Measurements from ENCODE around the gene CADM2.

CADM2 gene

DNA sequence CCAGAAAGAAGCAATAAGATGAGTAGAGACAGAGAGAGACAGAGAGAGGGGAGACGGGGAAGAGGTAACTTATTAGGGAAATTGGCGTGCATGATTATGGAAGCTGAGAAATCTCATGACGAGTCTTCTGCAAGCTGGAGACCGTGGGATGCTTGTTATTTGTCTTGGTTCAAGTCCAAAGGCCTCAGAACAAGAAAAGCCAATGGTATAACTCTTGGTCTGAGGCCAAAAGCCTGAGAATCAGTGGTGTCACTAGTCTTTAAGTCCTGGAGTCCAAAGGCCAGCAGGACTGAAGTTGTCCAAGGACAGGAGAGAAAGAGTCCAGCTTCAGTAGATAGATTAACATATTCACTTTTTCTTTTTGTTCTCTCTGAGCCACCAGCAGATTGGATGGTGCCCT, 613.6 kb downstream of the CADM2 start:
- DNase-seq (ENCODE audit: low read depth), result no peak

- no peak for DNase-seq (ENCODE audit: low read depth)
These were observed 614.2 kb downstream of the CADM2 start for GRCh38 chr3:85572978-85573377.

- no peak for DNase-seq (ENCODE audit: low read depth)
These were observed 615.4 kb downstream of the CADM2 start for GRCh38 chr3:85574006-85574705.

DNA sequence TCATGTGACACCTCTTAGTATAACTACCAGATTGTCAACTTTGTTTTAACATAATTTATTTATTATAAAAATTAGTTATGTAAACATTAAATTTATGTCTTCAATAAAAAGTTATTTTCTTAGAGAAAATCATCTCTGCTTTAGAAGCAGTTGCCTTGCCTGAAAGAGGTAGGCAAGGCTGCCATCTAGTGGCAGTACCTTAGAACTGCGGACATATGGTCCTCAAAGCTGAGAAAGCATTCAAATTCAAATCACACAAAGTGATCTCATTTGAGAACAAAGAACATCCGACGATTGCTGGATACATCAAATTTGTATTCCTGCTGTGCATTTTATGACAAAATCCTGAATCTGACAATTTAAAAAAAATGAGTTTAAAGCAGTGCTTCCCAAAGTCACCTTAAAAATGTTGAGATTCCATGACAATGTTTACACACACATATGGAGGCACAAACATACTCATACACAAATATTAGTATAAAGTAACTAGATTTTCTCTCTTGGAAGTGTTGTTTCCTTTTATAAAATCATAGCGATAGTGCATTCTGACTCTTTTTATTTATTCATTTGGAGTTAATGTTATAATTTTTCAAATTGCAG, 617.4 kb downstream of the CADM2 start:
- DNase-seq (ENCODE audit: low read depth), result peak; percentile 15

GRCh38 chr3:85576697-85577200, 618.0 kb downstream of the CADM2 start:
- no peak for DNase-seq (ENCODE audit: low read depth)

DNA sequence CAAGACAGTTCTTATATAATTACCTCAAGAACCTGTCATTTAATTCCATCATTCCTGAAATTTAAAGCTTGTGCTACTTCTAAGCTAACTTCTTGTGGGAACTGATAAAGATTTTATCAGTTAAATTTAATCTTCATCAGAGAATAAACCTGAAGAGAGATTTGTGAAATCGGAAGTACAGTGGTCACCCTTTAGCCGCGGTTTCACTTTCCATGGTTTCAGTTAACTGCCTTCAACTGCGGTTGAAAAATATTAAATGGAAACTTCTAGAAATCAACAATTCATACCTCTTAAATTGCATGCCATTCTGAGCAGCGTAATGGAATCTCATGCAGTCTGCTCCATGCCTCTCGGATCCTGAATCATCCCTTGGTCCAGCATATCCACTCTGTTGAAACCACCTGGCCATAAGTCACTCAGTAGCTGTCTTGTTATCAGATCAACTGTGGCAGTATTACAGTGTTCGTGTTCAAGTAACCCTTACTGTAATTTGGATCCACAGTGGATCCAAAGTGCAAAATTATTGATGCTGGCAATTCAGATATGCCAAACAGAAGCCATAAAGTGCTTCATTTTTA, 626.1 kb downstream of the CADM2 start:
- DNase-seq (ENCODE audit: low read depth), result no peak

GRCh38 chr3:85586018-85586417, 627.2 kb downstream of the CADM2 start:
- no peak for DNase-seq (ENCODE audit: low read depth)

DNA sequence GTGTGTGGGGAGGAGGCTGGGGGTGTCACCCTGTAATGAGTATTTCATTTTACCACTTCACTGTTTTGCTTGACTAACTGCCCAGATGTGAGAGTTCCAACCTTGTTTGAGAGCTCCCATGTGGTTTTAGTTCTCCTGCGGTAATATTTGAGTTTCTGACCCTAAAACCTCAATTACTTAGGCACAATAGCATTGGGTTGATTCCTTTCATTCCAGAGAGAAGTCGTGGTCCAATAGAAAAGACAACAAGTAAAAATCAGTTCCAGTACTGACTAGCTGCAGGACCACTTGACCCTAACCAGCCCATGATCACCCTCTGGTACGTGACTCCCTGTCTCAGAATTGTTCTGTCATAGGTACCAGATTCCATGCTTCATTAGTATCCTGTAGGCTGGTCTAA, 630.4 kb downstream of the CADM2 start:
- DNase-seq (ENCODE audit: low read depth), result no peak

DNA sequence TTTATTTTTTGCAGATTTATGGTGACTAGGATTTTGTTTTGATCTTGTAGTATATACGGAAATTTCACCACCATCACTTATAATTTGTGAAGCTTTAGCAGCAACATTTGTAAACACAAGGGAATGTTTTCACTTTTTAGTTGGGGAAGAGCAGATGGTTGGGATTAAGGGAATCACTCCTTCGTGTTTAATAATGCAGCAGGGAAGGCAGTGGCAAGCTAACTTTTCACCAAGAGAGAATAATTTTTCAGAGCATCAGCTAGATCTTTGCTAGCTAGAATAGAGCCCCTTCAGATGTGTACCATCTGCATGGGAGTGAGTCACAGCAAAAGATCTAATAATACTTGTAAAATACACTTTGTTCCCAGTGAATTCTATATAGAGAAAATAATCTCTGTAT, 632.7 kb downstream of the CADM2 start:
- no peak for DNase-seq (ENCODE audit: low read depth)

GRCh38 chr3:85592256-85592655, 633.5 kb downstream of the CADM2 start:
- no peak for DNase-seq (ENCODE audit: low read depth)

GRCh38 chr3:85594676-85595075, 635.9 kb downstream of the CADM2 start:
- DNase-seq (ENCODE audit: low read depth), result no peak

- DNase-seq (ENCODE audit: low read depth), result no peak
These were observed 644.6 kb downstream of the CADM2 start for GRCh38 chr3:85603378-85603777.

DNA sequence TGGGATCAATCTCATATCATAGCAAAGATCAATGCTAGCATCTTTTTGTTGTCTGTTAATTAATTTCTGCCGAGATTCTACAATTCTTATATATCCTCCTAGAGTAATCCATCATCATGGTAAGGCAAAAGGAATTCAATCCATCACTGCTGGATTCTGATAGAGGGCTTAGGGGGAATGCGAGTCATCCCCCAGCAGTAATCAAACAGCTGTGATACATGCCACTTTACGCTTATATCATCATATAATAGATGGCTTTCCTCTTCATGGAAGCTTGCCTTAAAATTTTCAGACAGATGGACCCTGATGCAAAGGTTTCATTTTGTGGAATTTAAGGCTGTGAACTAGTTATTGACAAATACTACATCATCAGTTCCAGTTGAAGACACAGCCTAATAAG, 645.9 kb downstream of the CADM2 start:
- DNase-seq (ENCODE audit: low read depth), result no peak

DNA sequence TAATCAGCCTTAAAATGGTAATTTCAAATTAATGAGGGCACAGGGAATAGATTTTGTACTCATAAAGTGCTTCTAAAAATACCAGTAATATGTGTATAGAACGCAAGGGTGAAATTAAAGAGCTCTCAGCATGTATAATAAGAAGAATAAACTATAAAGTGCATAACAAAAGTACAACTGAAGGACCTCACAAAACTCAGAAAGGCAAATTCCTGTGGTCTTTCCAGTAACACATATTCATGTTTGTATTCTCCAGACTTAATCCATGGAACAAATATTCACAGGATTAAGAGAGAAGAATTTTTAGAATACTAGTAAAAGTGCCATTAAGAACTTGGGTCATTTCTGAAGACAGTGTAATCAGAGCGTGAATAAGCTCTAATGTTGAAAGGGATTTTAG, 646.3 kb downstream of the CADM2 start:
- DNase-seq (ENCODE audit: low read depth), result no peak

GRCh38 chr3:85626662-85627061, 667.9 kb downstream of the CADM2 start:
- no peak for DNase-seq (ENCODE audit: low read depth)

DNA sequence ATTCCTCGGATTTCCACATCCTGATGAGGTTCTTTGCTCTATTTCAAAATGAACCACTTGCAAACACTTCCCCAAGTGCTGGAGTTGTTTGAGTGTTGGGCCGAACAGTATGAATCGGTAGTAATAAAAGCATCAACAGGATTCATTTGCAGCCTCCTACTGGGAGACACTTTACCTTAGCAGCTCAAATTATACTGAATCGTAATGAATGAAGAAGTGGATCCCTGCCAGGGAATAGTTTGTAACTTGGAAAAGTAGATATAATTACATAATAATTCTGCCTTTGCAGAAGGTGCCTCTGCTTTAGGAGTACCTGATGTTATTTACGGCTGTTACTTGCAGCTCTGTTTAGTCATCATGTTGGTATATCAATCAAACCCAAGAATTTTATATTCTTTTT, 669.1 kb downstream of the CADM2 start:
- DNase-seq (ENCODE audit: low read depth), result no peak

GRCh38 chr3:85631070-85631469, 672.3 kb downstream of the CADM2 start:
- DNase-seq (ENCODE audit: low read depth), result no peak

DNA sequence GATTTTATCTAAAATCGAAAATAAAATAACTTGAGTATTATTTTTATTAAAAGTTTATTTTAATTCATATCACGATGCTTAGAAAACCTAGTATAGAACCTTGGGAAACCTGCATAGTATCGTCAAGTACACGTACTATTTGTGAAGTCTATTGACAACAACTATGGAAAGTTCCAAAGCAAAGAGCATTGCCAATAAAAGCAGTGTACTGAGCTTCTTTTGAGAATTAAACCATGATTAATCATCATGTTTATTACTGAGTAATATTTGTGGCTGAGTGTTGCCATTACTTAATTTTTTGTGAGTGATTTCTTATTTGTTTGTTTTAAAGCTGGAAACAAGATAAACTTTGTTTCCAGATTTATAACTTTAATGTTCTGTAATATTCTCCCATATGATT, 674.1 kb downstream of the CADM2 start:
- no peak for DNase-seq (ENCODE audit: low read depth)

DNA sequence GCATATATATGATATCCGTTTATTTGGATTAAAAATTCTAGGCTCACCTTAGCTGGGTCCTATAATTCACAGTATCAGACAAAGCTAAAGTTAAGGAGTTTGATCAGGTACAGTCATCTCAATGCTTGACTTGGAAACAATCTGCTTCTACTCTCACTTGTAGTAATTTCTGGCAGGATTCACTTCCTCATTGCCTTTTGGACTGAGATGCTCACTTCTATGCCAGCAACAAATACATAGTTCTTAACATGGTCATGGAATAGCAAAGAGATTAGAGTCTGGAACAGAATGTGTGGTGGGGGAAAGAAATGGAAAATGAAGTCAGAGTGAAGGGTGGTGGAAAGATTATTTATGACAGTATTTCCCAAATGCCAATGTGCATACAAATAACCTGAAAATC, 693.6 kb downstream of the CADM2 start:
- DNase-seq (ENCODE audit: low read depth), result no peak

DNA sequence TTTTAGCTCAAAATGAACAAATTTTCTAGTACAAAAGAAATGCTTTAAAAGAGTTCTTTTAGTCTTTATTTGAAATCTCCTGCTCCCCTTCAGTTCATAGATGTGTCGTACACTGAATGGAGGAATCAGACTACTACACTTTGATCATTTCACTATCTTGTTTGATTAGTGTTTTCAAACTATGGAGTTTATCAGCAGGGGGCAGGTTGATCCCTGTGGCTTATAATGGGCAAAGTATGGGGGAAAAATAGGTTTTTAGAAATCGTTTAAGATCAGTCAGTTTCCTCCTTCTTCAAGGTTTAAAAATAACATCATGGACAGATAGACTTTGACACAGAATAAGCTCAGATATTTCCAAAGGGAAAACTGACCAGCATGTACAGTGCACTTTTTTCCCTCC, 701.7 kb downstream of the CADM2 start:
- DNase-seq (ENCODE audit: low read depth), result no peak

DNA sequence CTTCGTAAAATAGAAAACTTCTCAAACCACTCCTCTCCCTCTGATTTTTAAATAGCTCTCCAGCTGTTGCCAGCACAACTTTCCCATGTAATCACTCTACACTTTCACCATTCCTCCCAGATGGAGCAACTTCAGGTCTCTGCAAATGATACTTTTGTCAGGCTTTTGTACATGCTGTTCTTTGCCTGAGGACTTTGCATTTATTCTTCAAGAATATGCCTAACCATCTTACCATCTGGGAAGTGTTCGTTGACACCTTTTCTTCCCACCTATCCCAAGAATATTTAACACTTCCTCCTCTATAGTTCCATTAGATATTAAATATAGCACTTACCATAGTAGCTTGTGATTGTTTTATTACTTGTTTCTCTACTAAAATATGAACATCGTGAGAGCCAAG, 703.7 kb downstream of the CADM2 start:
- no peak for DNase-seq (ENCODE audit: low read depth)

DNA sequence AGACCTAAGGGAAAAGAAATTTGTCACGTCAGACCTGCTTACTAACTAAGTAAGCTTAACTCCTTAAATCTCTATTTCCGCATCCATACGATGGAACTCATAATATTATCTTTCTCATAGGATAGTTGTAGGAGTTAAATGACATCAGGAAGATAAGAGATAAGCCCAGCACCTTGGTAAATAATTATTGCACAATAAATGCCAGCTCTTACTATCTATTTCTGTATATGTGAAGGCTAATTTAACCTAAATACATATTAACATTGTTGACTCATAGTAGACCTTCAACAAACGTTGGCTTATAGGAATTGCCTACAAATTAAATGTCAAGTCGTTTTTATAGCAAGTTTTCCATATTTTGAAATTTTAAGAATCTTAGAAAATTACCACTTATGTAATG, 709.0 kb downstream of the CADM2 start:
- DNase-seq (ENCODE audit: low read depth), result no peak

- no peak for DNase-seq (ENCODE audit: low read depth)
These were observed 711.9 kb downstream of the CADM2 start for GRCh38 chr3:85670634-85671205.
